GM19240 (cell line): Measurements from ENCODE around the gene IMPG1.
"Not testable (repeated sequence)": the region's sequence is repeated elsewhere in the genome, so short reads cannot be mapped to it uniquely, and the experiment has no call there.

Source experiments
- DNase-seq: peaks from one replicate; pipeline ENCODE4 v3.0.0; 2011; ENCODE audit warnings: low spot score; ENCODE audit not compliant: insufficient read length

The IMPG1 gene

GRCh38 chr6:75952128-75952527 lies 120.3 kb downstream of the IMPG1 start:
- no peak for DNase-seq

- DNase-seq, result no peak
Observed at GRCh38 chr6:75947935-75948334, 124.5 kb downstream of the IMPG1 start.

- no peak for DNase-seq
Observed at GRCh38 chr6:75946146-75946831, 126.2 kb downstream of the IMPG1 start.

- no peak for DNase-seq
Observed at GRCh38 chr6:75943381-75943780, 129.1 kb downstream of the IMPG1 start.

GRCh38 chr6:75941509-75941908 lies 131.0 kb downstream of the IMPG1 start:
- no peak for DNase-seq

- DNase-seq, result no peak
Observed at GRCh38 chr6:75940564-75940963, 131.9 kb downstream of the IMPG1 start.

GRCh38 chr6:75937846-75938245 lies 134.6 kb downstream of the IMPG1 start:
- no peak for DNase-seq

GRCh38 chr6:75936682-75937081 lies 135.8 kb downstream of the IMPG1 start:
- no peak for DNase-seq

GRCh38 chr6:75935473-75935793 lies 137.0 kb downstream of the IMPG1 start:
- DNase-seq, result no peak

GRCh38 chr6:75934643-75935472 lies 137.6 kb downstream of the IMPG1 start:
- DNase-seq, result peak; percentile 7

GRCh38 chr6:75933387-75933975 lies 139.0 kb downstream of the IMPG1 start:
- DNase-seq, result no peak

- no peak for DNase-seq
Observed at GRCh38 chr6:75932067-75932466, 140.4 kb downstream of the IMPG1 start.

GRCh38 chr6:75931011-75931680 lies 141.3 kb downstream of the IMPG1 start:
- no peak for DNase-seq

- DNase-seq, result no peak
Observed at GRCh38 chr6:75926293-75927168, 145.9 kb downstream of the IMPG1 start.

GRCh38 chr6:75922226-75922625 lies 150.2 kb downstream of the IMPG1 start:
- DNase-seq, result no peak

GRCh38 chr6:75913040-75913439 lies 159.4 kb downstream of the IMPG1 start:
- DNase-seq, result no peak

- DNase-seq, result no peak
Observed at GRCh38 chr6:75907444-75907843, 165.0 kb downstream of the IMPG1 start.

GRCh38 chr6:75906871-75907270 lies 165.6 kb downstream of the IMPG1 start:
- DNase-seq, result no peak

- not testable (repeated sequence) for DNase-seq
Observed at GRCh38 chr6:75905129-75905528, 167.3 kb downstream of the IMPG1 start.

GRCh38 chr6:75900216-75900615 lies 172.2 kb downstream of the IMPG1 start:
- not testable (repeated sequence) for DNase-seq

GRCh38 chr6:75896526-75896925 lies 175.9 kb downstream of the IMPG1 start:
- DNase-seq, result no peak
